Measurements from ENCODE around the gene JPT2. TPM values are rescaled to one million over a fixed set of nuclear protein-coding genes. Genes with fewer than 3 reads are reported as not detected.

The JPT2 gene
- total and polyA plus RNA-seq, 2 experiments from 2014 or later: 9.2 to 52.0 TPM

DNA sequence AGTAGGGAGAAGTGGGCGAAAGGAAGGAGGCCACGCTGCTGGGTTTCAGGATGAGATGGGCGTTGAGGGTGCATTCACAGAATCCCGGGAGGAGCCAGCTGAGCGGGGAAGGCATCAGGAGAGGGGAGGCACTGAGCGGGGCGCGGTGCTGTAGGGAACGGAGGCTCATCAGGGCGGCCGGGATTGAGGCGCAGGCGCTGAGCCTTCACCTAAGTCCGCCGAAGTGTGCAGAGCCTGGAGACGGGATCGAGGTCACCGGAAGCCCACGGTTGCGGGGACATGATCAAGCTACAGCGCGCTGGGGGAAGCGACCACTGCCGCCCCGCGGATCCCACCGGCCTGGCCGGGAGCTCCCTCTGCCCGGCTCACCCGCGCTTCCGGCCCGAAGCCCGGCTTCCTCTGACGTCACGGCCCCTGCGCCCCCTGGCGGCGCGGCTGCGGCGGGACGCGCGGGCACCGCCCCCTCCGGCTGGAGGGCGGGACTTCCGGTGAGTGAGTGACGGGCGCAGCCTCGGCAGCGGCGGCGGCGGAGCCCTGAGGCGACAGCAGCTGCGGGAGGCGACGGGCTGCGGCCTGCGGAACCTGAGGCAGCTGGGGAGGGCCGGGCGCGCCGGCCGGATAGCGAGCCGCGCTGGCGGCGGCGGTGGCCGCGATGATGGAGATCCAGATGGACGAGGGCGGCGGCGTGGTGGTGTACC is 27.8 kb downstream of the JPT2 start, which contains the start of gene MAPK8IP3:
TSS of gene MAPK8IP3 (plus strand) at position 508 of the 698 bp plus-strand sequence. CDS start at position 653, 145 bp downstream.
- H4K20me1 ChIP-seq (ENCODE audit: insufficient read depth, poor library complexity, severe bottlenecking): peaks cover 37% of the 10 kb centered on the region
- H3K4me2 ChIP-seq: peak within 1 kb of the TSS; percentile 96
- peaks cover 54% of the 10 kb centered on the region for H3K79me2 ChIP-seq
- peak within 1 kb of the TSS; percentile 93 for H2AFZ ChIP-seq
- peaks cover 13% of the 10 kb centered on the region for H3K4me1 ChIP-seq (ENCODE audit: insufficient read depth)
- H3K36me3 ChIP-seq (replicated peaks; ENCODE audit: insufficient read depth, low read depth): no peaks in the 10 kb centered on the region
- DNase-seq (ENCODE audit: low spot score): peak; percentile 96
- under 1% methylated on average over 69 of the region's 79 CpGs for WGBS (ENCODE audit: low lambda C conversion rate, missing lambda C conversion rate)
- TF ChIP-seq EZH2 (IDR thresholded peaks at IDR 0.05; ENCODE audit: borderline replicate concordance) (no peak), EZH2phosphoT487 (IDR thresholded peaks at IDR 0.05; ENCODE audit: low read depth, severe bottlenecking, unreplicated experiment) (no peak)
- TF ChIP-seq, protein P1, sequence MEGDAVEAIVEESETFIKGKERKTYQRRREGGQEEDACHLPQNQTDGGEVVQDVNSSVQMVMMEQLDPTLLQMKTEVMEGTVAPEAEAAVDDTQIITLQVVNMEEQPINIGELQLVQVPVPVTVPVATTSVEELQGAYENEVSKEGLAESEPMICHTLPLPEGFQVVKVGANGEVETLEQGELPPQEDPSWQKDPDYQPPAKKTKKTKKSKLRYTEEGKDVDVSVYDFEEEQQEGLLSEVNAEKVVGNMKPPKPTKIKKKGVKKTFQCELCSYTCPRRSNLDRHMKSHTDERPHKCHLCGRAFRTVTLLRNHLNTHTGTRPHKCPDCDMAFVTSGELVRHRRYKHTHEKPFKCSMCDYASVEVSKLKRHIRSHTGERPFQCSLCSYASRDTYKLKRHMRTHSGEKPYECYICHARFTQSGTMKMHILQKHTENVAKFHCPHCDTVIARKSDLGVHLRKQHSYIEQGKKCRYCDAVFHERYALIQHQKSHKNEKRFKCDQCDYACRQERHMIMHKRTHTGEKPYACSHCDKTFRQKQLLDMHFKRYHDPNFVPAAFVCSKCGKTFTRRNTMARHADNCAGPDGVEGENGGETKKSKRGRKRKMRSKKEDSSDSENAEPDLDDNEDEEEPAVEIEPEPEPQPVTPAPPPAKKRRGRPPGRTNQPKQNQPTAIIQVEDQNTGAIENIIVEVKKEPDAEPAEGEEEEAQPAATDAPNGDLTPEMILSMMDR (IDR thresholded peaks at IDR 0.05; ENCODE audit: poor library complexity): peak; percentile 82
- H3K27ac ChIP-seq: peak within 1 kb of the TSS; percentile 96
- no peaks in the 10 kb centered on the region for H3K9me2 ChIP-seq (replicated peaks; ENCODE audit: insufficient read depth)
- H3K4me3 ChIP-seq: peak within 1 kb of the TSS; percentile 95
- H3K27me3 ChIP-seq: no peaks in the 10 kb centered on the region
- no peaks in the 10 kb centered on the region for H3K9me3 ChIP-seq (ENCODE audit: low read depth)

DNA sequence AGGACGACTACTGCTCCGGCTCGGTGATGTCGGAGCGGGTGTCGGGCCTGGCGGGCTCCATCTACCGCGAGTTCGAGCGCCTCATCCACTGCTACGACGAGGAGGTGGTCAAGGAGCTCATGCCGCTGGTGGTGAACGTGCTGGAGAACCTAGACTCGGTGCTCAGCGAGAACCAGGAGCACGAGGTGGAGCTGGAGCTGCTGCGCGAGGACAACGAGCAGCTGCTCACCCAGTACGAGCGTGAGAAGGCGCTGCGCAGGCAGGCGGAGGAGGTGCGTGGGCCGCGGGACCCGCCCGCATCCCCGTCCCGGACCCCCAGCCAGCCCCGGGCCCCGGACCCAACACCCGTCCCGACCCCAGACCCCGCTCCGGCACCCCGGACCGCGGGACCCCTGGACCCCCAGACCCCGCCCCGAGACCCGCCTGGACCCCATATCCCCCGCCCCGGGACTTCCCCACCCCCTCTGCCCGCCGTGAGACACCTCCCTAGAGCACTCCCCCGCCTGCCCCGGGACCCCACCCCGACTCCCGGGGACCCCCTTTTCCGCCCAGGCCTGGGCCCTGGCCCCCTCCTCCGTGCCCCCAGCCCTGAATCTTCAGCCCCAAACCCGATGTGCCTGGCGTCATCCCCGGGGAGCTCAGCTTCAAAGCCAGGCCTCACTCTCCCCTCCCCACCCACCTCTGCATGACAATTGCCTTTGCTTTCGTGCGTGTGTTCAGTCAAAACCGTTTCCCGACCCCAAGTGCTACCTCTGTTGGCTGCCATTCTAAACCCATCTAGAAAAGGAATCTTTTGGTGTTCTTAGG is 28.5 kb downstream of the JPT2 start:
- peak; percentile 62 for DNase-seq (ENCODE audit: low spot score)
- Histone ChIP-seq H3K27me3 (no peaks in the 10 kb centered on the region), H3K36me3 (replicated peaks; ENCODE audit: insufficient read depth, low read depth) (no peaks in the 10 kb centered on the region), H3K9me3 (ENCODE audit: low read depth) (no peaks in the 10 kb centered on the region), H3K9me2 (replicated peaks; ENCODE audit: insufficient read depth) (no peaks in the 10 kb centered on the region), H3K4me2 (peak overlapping the region; percentile 96), H3K4me1 (ENCODE audit: insufficient read depth) (peaks cover 13% of the 10 kb centered on the region), H2AFZ (peak overlapping the region; percentile 93), H3K79me2 (peaks cover 62% of the 10 kb centered on the region), H3K4me3 (peak overlapping the region; percentile 95), H4K20me1 (ENCODE audit: insufficient read depth, poor library complexity, severe bottlenecking) (peaks cover 41% of the 10 kb centered on the region), H3K27ac (peak overlapping the region; percentile 96)
- under 1% methylated on average over 21 of the region's 62 CpGs for WGBS (ENCODE audit: low lambda C conversion rate, missing lambda C conversion rate)
- no peak for TF ChIP-seq EZH2phosphoT487 (IDR thresholded peaks at IDR 0.05; ENCODE audit: low read depth, severe bottlenecking, unreplicated experiment)

DNA sequence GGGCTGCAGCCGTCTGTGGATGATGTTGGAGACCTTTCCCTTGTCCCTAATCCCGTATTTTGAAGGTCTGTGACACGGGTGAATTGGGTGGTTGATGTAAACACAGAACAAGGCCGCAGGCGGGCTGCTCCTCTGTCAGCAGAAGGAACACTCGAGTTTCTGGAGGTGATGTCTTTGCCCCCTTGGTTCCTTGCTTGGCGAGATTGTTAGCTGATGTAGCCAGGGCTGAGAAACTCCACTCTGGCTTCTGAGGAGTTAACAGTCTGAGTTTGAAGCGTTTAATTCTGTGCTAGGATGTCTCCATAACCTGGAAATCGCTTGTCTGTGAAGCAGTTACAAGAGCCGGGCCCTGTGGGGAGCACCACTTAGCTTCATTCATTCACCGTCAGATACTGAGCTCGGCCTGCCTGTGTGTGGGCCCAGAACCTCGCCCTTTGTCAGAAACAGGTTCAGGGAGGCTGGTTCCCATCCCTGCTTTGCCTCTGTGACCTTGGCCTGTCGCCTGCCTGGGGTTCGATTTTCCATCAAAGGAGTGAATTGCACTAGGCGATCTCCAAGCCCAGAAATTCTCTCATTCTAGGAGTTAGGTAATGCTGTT is 29.2 kb downstream of the JPT2 start:
- H3K4me2 ChIP-seq: peak overlapping the region; percentile 96
- no peaks in the 10 kb centered on the region for H3K36me3 ChIP-seq (replicated peaks; ENCODE audit: insufficient read depth, low read depth)
- peaks cover 42% of the 10 kb centered on the region for H4K20me1 ChIP-seq (ENCODE audit: insufficient read depth, poor library complexity, severe bottlenecking)
- no peaks in the 10 kb centered on the region for H3K27me3 ChIP-seq
- H3K9me2 ChIP-seq (replicated peaks; ENCODE audit: insufficient read depth): no peaks in the 10 kb centered on the region
- no peak overlapping the region for H2AFZ ChIP-seq
- DNase-seq (ENCODE audit: low spot score): peak; percentile 51
- H3K4me1 ChIP-seq (ENCODE audit: insufficient read depth): peaks cover 13% of the 10 kb centered on the region
- WGBS (ENCODE audit: low lambda C conversion rate, missing lambda C conversion rate): 25% methylated on average over 16 of the region's 16 CpGs
- peak overlapping the region; percentile 95 for H3K4me3 ChIP-seq
- peaks cover 67% of the 10 kb centered on the region for H3K79me2 ChIP-seq
- TF ChIP-seq EZH2phosphoT487 (IDR thresholded peaks at IDR 0.05; ENCODE audit: low read depth, severe bottlenecking, unreplicated experiment): no peak
- TF ChIP-seq EZH2 (IDR thresholded peaks at IDR 0.05; ENCODE audit: borderline replicate concordance): no peak
- TF ChIP-seq, protein P1 (IDR thresholded peaks at IDR 0.05; ENCODE audit: poor library complexity): no peak
- H3K9me3 ChIP-seq (ENCODE audit: low read depth): no peaks in the 10 kb centered on the region
- H3K27ac ChIP-seq: peak overlapping the region; percentile 96

Data from hepatocyte (in vitro differentiated cells).